ENCODE results near the gene KIF15.

- no peak for TF ChIP-seq CTCF (IDR thresholded peaks at IDR 0.05)
- TF ChIP-seq POLR2A (IDR thresholded peaks at IDR 0.05) = no peak
- no peak for TF ChIP-seq POLR2AphosphoS5 (IDR thresholded peaks at IDR 0.05)
Observed at GRCh38 chr3:44827196-44827595, 65.6 kb downstream of the KIF15 start.

Measured in suprapubic skin (tissue), 4 donors.